ENCODE data around the gene DDC. TPM values are rescaled to one million over a fixed set of nuclear protein-coding genes. Genes with fewer than 3 reads are reported as not detected.

The DDC gene, protein sequence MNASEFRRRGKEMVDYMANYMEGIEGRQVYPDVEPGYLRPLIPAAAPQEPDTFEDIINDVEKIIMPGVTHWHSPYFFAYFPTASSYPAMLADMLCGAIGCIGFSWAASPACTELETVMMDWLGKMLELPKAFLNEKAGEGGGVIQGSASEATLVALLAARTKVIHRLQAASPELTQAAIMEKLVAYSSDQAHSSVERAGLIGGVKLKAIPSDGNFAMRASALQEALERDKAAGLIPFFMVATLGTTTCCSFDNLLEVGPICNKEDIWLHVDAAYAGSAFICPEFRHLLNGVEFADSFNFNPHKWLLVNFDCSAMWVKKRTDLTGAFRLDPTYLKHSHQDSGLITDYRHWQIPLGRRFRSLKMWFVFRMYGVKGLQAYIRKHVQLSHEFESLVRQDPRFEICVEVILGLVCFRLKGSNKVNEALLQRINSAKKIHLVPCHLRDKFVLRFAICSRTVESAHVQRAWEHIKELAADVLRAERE
- not detected in 2 replicates for total RNA-seq (2014; rRNA removed; shearing (Covaris generic))
- polyA plus RNA-seq (2014; cell fraction: nucleus; rRNA removed), result not detected in 2 replicates

DNA sequence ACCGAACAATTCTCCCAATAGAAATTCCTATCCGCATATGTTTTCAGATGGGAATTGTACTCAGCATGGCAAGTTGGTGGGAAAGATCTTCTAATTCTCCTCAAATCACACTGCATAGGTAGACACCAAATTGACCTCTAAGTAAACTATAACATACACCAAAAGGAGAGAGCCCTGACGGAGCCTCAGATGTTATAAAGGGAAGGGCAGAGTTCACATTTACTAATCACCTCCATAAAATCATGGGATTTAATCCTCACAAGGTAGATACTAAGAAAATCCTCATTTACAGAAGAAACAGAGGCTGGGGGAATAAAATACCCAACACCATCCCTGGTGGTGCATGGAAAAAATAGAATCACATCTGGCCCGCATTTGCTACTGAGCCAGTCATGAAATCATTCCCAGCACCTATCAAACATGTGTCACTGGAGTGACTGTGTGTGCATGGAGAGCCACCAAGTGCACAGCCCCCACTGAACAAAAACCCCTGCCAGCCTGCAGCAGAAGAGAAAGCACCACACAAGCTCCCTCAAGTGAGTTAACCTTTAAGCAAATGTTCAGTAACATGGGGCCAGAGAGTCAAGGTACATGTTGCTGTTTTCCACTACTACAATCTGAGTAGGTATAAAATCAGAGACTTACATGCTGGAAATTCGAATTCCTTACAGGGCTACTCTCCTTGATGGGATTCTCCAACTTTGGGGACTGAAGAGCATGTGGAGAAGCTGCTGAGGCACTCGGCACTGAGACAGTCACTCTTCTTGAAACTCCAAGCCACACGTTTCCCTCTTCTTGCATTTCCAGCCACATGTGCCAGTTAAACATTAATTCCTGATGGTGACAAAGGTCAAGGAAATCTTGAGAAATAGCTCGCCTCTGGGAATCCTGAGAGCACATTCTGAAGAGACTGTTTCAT lies at the start of gene DDC:
DDC (minus strand) TSS at position 766 of the 919 bp plus-strand sequence. CDS start 21,320 bp downstream, outside the sequence.
- no peak for DNase-seq (ENCODE audit: extremely low read depth, low read depth)

DNA sequence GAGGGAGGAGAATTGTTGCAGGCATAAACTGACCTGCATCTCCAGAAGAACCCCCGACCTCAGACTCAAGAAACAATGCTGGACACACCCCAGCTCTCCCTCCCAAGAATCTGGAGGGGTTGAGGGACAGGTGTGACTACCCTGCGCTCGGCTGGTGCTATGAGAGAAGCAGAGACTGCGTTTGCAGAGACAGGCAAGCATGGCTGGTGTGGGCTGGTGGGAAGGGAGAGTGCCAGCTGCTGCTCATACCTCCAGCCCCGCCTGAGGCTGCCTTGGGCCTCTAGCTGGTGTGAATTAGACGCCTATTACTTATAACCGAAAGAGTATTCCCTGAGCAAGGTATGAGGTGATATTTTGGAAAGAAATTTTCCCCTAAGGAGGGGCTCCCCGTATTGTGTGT lies 48.3 kb upstream of the DDC start:
- DNase-seq (ENCODE audit: extremely low read depth, low read depth), result no peak

DNA sequence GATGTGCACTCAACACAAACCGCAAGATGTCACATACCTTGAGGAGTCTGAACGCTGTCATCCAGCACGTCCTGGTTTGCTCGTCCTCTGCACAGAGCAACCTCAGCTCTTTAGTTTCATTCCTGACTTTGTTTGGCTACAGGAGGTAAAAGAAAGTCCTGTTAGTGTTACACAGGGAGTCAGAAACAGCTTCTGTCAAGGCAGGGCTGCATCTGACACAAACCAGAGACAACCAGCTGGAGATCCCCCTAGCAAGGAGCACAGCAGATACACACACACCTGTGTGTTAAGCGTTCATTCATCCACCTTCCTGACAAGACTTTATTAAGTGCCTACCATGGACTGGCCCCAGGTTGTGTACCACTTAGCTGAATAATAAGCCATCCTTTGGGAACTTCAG lies 47.5 kb upstream of the DDC start:
- DNase-seq (ENCODE audit: extremely low read depth, low read depth), result no peak

DNA sequence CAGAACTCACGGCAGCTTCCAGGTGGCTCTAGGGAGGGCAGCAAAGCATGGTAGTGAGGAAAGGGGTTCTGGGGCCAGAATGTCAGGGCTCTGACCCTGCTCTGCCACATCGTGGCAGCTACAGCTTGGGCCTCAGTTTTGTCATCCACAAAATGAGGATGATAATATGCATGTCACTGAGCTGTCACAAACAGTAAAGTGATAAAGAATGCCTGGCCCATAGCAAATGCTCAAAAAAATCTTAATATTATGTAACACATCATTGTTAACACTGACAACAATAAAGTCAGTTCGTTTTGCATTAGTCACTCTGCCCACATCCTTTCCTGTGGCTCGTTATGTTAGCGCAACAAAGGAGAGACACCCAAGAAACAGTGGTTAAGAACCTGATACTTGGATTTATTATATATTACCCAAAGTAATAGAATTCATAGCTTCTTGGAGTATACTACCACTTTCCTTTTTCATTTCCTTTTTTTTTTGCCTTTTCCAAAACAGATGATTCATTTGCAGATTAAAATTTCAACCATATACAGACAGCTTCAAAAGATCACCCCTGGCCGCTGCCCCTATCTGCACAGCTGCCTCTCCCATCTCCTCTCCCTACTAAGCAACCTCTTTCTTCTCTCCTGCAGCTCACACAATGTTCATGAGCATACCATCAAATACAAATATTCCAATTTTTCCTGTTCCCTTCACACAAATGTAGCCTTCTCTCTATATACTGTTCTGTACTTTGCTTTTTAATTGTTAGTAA lies 45.5 kb upstream of the DDC start:
- no peak for DNase-seq (ENCODE audit: extremely low read depth, low read depth)

DNA sequence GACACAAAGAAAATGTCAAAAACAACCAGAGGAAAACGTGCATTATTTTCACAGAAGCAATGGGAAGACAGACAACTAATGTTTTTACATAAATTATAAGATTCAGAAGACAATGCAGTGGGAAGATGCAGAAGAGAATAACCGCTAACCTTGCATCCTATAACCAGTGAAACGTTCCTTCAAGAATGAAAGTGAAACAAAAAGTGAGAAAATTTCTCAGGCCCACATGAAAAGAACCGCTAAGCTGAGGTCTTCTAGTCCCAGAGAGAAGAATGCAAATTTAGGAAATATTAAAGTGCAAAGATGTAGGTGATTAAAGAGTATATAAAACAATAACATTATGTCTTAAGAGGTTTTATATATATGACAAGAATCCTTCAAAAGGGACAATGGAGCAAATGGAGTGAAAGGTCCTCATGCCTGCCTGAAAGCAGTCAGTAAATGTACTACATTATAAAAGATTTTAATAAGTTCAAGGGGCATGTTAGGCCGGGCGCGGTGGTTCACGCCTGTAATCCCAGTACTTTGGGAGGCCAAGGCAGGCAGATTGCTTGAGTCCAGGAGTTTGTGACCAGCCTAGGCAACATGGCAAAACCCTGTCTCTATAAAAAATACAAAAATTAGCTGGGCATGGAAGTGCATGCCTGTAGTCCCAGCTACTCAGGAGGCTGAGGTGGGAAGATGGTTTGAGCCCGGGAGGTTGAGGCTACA lies 43.1 kb upstream of the DDC start:
- DNase-seq (ENCODE audit: extremely low read depth, low read depth), result no peak

DNA sequence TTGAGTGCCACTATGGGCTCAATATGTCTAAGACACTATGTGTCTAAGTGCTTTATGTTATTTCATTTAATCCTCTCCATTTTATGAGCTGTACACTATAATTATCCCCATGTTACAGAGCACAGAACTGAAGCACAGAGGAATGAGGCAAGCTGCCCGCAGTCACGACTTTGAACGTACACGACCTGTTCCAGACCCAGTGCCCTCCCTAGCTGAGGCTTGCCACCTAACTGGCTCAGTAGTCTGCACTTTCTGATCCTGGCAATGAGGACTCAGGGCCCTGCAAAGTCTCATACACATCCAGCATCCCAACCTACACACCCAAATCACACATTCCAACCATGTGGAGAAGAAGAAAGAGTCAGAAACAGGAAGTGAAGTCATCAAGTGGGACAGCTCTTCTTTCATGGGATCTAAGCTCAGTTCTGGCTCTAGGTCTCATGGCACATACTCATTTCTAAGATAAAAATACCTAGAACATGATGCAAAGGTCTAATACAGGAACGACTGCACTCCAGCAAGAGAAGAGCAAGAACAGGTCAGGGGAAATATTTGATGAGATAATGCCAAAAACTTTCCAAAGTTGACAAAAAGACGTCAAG lies 42.4 kb upstream of the DDC start:
- no peak for DNase-seq (ENCODE audit: extremely low read depth, low read depth)

DNA sequence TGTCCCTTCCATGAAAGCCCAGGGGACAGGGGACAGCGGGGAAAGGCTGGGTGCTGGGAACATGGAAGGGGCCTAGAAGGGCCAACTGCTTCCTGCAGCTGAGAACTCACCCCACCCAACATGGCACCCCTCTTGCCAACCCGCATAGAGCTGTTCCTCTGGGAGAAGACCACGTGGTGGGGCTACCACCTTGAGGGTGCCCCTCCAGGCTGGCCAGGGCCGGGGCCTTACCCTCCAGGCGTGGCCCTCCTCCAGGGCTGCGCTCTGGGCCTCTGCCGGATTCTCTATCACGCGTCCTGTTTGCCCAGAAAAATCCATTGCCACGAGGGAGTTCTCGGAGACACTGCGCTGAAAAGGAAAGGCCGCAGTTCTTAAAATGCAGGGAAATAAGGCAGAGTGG lies 39.9 kb upstream of the DDC start:
- no peak for DNase-seq (ENCODE audit: extremely low read depth, low read depth)

DNA sequence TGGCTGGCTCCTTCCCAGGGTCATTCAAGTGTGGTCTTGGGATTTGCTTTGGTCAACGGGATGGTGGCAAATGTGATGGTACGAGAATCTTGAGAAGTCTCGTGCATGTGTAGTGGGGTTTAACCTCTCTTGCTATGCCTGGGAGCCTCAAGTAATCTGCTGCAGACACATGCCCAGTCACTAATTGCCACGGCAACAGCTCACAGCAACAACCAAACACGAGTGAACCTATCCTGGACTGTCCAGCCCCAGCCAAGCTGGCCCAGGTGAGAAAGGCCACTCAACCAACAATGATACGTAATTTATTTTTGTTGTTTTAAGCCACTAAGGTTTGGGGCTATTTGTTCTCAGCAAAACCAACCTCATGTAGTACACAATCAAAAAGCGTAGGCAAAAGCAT lies 38.1 kb upstream of the DDC start:
- no peak for DNase-seq (ENCODE audit: extremely low read depth, low read depth)

DNA sequence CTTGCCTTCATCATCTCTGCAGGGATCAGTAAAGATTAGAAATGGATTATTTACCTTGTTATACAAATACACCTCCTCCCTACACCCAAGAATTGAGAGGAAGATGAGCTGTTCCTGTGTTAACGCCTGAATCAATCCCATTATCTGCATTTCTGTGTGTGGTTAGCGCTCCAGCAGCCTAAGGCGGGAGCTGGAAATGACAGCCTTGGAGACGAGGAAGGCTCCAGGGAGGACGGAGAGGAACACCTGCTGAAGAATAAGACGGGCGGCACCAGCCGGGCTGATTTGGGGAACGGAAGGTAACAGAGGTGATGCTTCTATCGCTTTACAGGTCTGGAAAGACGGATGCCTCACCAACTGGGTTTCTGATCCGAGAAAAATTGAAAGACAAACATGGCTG lies 34.2 kb upstream of the DDC start:
- no peak for DNase-seq (ENCODE audit: extremely low read depth, low read depth)

DNA sequence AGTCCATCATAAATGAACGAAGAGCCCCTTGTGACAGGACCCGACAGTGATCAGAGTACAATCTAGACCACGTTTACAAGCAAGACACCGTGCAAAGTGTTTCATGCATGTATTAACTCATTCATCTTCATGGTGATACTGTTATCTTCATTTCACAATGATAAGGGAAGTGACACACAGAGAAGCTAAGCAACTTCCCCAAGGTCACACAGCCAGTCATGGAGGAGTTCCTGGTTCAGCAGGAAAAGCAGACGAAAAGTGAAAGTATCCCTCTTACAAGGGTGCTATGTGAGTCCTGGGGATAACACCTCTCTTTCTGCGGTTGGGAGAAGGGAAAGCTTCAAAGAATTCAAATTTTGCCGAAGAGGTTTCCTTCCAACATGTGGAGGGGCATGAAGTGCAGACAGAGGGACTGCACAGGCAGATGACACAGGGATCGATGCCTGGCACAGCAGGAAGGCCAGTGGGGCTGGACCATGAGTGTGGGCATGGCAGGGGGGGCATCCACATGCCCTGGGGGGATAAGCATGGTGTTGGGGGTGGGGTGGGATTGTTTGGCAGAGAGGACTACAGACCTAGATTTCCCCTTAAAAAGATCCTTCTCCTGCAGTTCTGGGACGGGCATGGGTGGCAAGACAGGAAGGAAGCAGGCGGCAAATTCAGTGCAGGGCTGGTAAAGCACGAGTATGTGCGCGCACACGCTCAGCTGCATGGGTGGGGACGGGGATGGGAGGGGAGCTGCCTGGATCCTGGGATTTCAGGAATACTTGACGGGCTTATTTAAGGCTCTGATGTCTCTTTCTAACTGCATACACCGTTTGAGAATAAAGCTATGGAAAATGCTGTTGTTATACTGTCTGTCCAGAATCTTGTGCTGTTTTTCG lies 33.5 kb upstream of the DDC start:
- DNase-seq (ENCODE audit: extremely low read depth, low read depth), result no peak

DNA sequence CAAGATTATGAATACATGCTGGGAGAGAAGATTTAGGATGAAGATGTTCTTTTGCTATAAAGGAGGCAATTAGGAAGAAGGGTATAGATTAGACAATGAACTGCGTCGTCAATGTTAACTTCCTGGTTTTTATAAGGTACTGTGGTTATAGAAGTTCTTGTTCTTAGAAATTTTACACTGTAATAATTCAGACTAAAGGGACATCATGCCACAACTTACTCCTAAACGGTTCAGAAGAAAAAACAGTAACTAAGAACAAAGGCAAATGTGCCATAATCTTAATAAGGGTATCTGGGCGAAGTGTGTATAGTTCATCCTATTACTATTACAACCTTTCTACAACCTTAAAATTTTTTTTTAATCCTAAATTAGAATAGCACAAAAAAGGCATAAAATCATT lies 31.3 kb upstream of the DDC start:
- no peak for DNase-seq (ENCODE audit: extremely low read depth, low read depth)

DNA sequence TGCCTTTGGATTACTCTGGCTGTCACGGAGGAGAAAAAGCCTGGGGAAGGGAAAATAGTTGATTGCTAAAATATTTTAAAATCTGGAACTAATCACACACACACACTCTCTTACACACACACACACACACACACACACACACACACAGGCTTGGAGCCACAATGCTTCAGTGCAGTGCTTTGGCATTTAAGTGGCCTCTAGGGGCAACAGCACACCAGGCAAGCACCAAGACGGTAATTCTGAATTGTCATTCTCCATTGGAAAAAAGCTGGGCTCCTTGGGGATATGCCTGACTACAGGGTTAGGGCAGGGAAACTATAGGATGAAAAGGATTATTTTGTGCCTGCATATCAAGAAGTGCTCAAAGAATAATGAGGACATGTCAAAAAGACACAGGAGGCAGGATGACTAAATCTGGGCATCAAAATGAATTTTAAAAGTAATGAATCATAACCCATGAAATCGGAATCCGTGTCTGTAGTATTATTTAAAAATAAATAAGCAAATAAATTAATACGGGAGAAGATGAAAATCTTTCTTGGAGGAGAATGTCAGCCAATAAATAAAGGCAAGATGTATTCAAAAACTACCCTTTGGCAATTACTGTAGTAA lies 30.4 kb upstream of the DDC start:
- no peak for DNase-seq (ENCODE audit: extremely low read depth, low read depth)

DNA sequence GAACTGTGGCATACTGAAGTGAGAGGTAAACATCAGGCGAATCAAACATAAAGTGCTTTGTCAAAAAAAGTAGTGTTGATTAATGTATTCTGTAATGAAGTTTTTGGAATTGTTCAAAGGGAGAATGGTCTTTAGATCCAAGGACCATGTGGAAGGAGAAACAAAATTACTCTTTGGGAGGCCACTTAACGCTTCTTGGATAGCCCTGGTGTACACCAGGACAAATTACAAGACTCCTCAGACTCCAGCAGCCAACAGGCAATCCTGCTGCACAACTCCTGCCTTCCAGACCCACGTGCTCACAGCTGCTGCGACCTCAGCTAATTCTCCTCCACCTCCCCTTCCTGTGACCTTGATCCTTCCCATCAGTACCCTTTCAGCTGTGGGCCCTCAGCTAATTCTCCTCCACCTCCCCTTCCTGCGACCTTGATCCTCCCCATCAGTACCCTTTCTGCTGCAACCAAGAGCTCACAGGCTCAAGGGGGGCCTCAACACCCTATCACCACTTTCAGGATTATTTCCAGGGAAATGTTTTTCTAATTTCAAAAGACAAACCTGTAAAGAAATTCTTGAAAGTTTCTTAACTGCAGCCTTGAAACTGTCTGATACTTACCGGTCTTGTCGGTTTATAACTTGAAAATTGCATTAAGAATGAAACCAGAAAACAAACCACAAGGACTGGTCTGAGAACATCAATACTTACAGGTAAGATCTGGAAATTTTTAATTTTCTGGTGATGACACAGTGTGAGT lies 29.7 kb upstream of the DDC start:
- no peak for DNase-seq (ENCODE audit: extremely low read depth, low read depth)

DNA sequence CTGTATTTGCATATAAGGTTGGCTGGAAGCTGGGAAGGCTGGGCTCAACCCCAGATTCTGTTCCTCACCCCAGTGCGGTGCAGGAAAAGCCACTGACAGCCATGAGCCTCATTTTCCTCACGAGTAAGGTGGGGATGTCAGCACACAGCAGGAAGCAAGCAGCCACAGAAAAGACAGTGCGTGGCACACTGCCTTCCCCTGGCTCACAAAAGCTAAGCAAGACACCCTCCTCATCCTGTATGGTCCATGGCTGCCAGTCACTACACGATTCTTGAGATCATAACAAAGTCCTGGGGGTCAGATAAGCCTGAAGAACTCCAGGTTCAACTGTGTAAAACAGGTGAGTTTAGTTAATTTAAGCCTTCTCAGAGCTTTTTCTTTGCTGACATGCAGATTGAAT lies 28.9 kb upstream of the DDC start:
- no peak for DNase-seq (ENCODE audit: extremely low read depth, low read depth)

DNA sequence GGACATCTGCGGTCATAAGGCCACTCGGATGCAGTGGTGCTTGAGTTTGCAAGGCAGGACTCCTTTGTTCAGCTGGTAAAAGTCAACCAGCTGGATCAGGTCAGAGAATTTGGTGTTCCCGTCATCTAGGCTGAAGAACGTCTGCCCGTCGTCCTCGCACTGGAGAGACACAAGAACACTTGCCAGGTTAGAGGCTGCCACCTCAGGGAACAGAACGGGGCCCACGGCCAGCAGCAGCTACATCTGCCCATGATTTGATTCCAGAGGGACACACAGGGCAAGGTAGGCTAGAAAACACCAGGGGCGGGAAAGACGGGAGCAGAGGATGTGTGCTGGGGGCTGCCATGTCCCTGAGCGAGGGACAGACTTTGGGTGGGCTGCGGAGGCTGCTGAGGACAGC lies 27.7 kb upstream of the DDC start:
- no peak for DNase-seq (ENCODE audit: extremely low read depth, low read depth)

DNA sequence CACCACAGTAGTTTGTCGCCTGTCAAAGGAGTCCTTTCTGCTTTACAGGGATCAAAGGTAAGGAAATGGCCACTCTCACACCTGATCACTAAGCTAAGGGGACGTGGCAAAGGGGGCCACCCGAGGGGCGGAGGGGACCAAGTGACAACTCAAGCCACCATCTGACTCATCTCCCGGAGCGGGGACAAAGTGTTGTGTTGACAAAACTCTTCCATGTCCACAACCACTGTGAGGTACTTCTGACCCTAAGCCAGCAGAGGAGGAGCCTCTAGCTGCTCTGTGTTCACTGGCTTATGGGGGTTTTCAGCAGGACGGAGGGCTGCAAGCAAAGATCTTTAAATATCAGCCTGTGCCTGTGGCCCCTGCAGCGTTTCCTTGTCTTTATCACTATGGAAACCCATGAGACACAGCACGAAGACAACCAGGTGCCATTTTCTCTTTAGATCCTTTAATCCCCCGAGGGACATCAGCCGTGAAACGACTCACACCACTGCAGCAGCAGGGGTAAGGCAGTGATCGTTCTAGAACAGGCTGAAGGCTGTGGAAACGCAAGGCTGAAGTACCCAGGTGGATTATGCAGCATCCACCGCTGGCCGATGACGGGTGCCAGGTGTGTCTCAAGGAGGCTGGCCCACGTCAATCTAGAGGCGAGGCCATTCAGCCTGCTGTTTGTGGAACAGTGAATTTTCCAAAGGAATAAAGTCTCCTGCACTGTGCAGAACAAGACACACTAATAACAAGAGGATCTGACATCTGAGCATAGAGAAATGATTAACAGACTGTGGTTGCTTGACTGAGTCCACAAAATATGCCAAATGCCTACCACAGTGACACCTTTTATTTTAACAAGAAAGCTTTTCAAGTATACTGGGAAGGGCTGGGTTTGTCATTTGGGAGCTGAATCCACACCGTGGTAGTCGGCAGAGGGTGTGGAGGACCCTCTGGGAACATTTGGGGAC lies 26.6 kb upstream of the DDC start:
- no peak for DNase-seq (ENCODE audit: extremely low read depth, low read depth)
